DND-41 (cell line): ENCODE results near the gene TNFRSF8.

Experiments used
- ATAC-seq: fragments of 200-7000 bp; cut with Tn5 transposase; 3 replicates; pipeline ENCODE4 v1.9.1; 2021; ENCODE audit warnings: low read depth; ENCODE audit not compliant: insufficient read depth
- DNase-seq: peaks from one replicate; pipeline ENCODE4 v3.0.0-alpha.2; 2020
- H2AFZ ChIP-seq: 2 replicates; pipeline ENCODE4 v1.6.0; 2012; ENCODE audit warnings: low read depth, low read length
- H3K27ac ChIP-seq: 2 replicates; pipeline ENCODE4 v1.5.1; 2012; ENCODE audit warnings: low read length, inconsistent platforms
- H3K27me3 ChIP-seq: fragments of 200-600 bp; sonication (generic); 2 replicates; pipeline ENCODE4 v1.6.0; 2012; ENCODE audit warnings: low read length, mild to moderate bottlenecking, inconsistent platforms; ENCODE audit not compliant: insufficient read depth, poor library complexity
- H3K36me3 ChIP-seq: 2 replicates; pipeline ENCODE4 v1.5.1; 2012; ENCODE audit warnings: low read length, inconsistent platforms; ENCODE audit not compliant: insufficient read depth
- H3K4me1 ChIP-seq: 2 replicates; pipeline ENCODE4 v1.5.1; 2012; ENCODE audit warnings: mild to moderate bottlenecking, low read length; ENCODE audit not compliant: insufficient read depth
- H3K4me2 ChIP-seq: 2 replicates; pipeline ENCODE4 v1.6.0; 2012; ENCODE audit warnings: mild to moderate bottlenecking, moderate library complexity, low read length, inconsistent platforms; ENCODE audit not compliant: insufficient read depth
- H3K4me3 ChIP-seq, 2 experiments: fragments of 200-600 bp in 1 of 2; shearing (Covaris generic) in 1 of 2; 2 replicates each; pipeline ENCODE4 v1.5.1; 2012 to 2016; ENCODE audit warnings: inconsistent platforms in 2 of 2, low read length in 2 of 2, mild to moderate bottlenecking in 2 of 2, low read depth in 1 of 2, moderate library complexity in 1 of 2
- H3K79me2 ChIP-seq: 2 replicates; pipeline ENCODE4 v1.6.0; 2012; ENCODE audit warnings: low read length, inconsistent platforms; ENCODE audit not compliant: insufficient read depth
- H3K9ac ChIP-seq: 2 replicates; pipeline ENCODE4 v1.6.0; 2012; ENCODE audit warnings: low read depth, mild to moderate bottlenecking, inconsistent platforms, low read length, moderate library complexity
- H3K9me3 ChIP-seq: 2 replicates; pipeline ENCODE4 v1.5.1; 2012; ENCODE audit warnings: low read length, moderate library complexity, mild to moderate bottlenecking, inconsistent platforms; ENCODE audit not compliant: insufficient read depth, severe bottlenecking
- H4K20me1 ChIP-seq: 2 replicates; pipeline ENCODE4 v1.6.0; 2012; ENCODE audit warnings: low read length; ENCODE audit not compliant: insufficient read depth
- CTCF ChIP-seq: IDR thresholded peaks from 2 replicates; pipeline ENCODE4 v1.5.1; 2012; ENCODE audit warnings: borderline replicate concordance, low read length, moderate library complexity, mild to moderate bottlenecking; ENCODE audit not compliant: poor library complexity, severe bottlenecking; ENCODE audit errors: extremely low read depth
- EZH2 ChIP-seq: IDR thresholded peaks from 3 replicates; pipeline ENCODE4 v1.6.1; 2012; ENCODE audit warnings: borderline replicate concordance, low read depth, mild to moderate bottlenecking, moderate library complexity, low read length, inconsistent platforms; ENCODE audit not compliant: severe bottlenecking

The TNFRSF8 gene

GRCh38 chr1:12090326-12090725 is 27.2 kb downstream of the TNFRSF8 start:
- ATAC-seq (no peak), DNase-seq (no peak)
- Histone ChIP-seq H3K9ac (no peak overlapping the region), H4K20me1 (no peaks in the 10 kb centered on the region), H3K27me3 (no peaks in the 10 kb centered on the region), H3K36me3 (no peaks in the 10 kb centered on the region), H3K79me2 (no peaks in the 10 kb centered on the region), H3K9me3 (no peaks in the 10 kb centered on the region), H3K4me2 (no peak overlapping the region), H3K4me3 (no peak overlapping the region), H3K4me1 (peaks cover 31% of the 10 kb centered on the region), H3K27ac (no peak overlapping the region), H2AFZ (no peak overlapping the region)
- no peak for TF ChIP-seq EZH2
- no peak for TF ChIP-seq CTCF

GRCh38 chr1:12091191-12091590 is 28.1 kb downstream of the TNFRSF8 start:
- no peaks in the 10 kb centered on the region for H4K20me1 ChIP-seq
- no peak for DNase-seq
- H3K4me2 ChIP-seq = no peak overlapping the region
- no peaks in the 10 kb centered on the region for H3K27me3 ChIP-seq
- no peak overlapping the region for H2AFZ ChIP-seq
- no peak for ATAC-seq
- no peaks in the 10 kb centered on the region for H3K36me3 ChIP-seq
- no peak overlapping the region for H3K27ac ChIP-seq
- peaks cover 31% of the 10 kb centered on the region for H3K4me1 ChIP-seq
- no peak overlapping the region for H3K4me3 ChIP-seq
- no peak overlapping the region for H3K9ac ChIP-seq
- H3K9me3 ChIP-seq = no peaks in the 10 kb centered on the region
- H3K79me2 ChIP-seq = no peaks in the 10 kb centered on the region
- TF ChIP-seq EZH2 = no peak

- no peak for ATAC-seq
- H3K4me2 ChIP-seq = no peak overlapping the region
- no peak overlapping the region for H3K27ac ChIP-seq
- H3K9me3 ChIP-seq = no peaks in the 10 kb centered on the region
- TF ChIP-seq EZH2 (no peak), CTCF (no peak)
- no peak overlapping the region for H2AFZ ChIP-seq
- H3K36me3 ChIP-seq = no peaks in the 10 kb centered on the region
- no peaks in the 10 kb centered on the region for H3K27me3 ChIP-seq
- peaks cover 10% of the 10 kb centered on the region for H3K4me1 ChIP-seq
- no peak overlapping the region for H3K9ac ChIP-seq
- H3K79me2 ChIP-seq = no peaks in the 10 kb centered on the region
- H4K20me1 ChIP-seq = no peaks in the 10 kb centered on the region
- DNase-seq = no peak
- H3K4me3 ChIP-seq = no peak overlapping the region
These were observed 31.1 kb downstream of the TNFRSF8 start for GRCh38 chr1:12094180-12094579.

GRCh38 chr1:12095452-12096263 is 32.6 kb downstream of the TNFRSF8 start:
- H3K9ac ChIP-seq = no peak overlapping the region
- H3K36me3 ChIP-seq = no peaks in the 10 kb centered on the region
- no peak overlapping the region for H3K4me3 ChIP-seq
- H3K4me2 ChIP-seq = no peak overlapping the region
- no peaks in the 10 kb centered on the region for H4K20me1 ChIP-seq
- DNase-seq (peak; percentile 20), ATAC-seq (peak; percentile 47; the same call in 1 of the 3 replicates)
- no peaks in the 10 kb centered on the region for H3K27me3 ChIP-seq
- no peaks in the 10 kb centered on the region for H3K4me1 ChIP-seq
- TF ChIP-seq CTCF (no peak), EZH2 (no peak)
- no peak overlapping the region for H3K27ac ChIP-seq
- no peaks in the 10 kb centered on the region for H3K9me3 ChIP-seq
- no peaks in the 10 kb centered on the region for H3K79me2 ChIP-seq
- H2AFZ ChIP-seq = 0 out of 2 replicates have a peak overlapping the region, but pooled peaks have one; percentile 21
